Neural cell (in vitro differentiated cells): ENCODE results near the gene SF3B3. TPM values are rescaled to one million over a fixed set of nuclear protein-coding genes. Genes with fewer than 3 reads are reported as not detected.

ENCODE experiments used
- H2AFZ ChIP-seq: fragments of 200-600, 300-800 bp; sonication (generic), shearing (Covaris generic); 2 replicates; pipeline ENCODE4 v1.6.0; 2014; ENCODE audit warnings: low read depth, mild to moderate bottlenecking, antibody characterized with exemption, low read length, moderate library complexity
- H3F3A ChIP-seq: fragments of 200-600 bp; shearing (Covaris generic); 2 replicates; pipeline ENCODE4 v1.6.1; 2016; ENCODE audit warnings: mild to moderate bottlenecking, moderate library complexity, mixed read lengths, antibody characterized with exemption, low read length; ENCODE audit not compliant: insufficient read depth, poor library complexity, severe bottlenecking
- H3K27ac ChIP-seq: fragments of 200-600, 300-800 bp; sonication (generic), shearing (Covaris generic); 2 replicates; pipeline ENCODE4 v1.5.1; 2014; ENCODE audit warnings: mild to moderate bottlenecking, low read length, moderate library complexity
- H3K27me3 ChIP-seq: fragments of 300-800, 200-600 bp; sonication (generic), shearing (Covaris generic); 2 replicates; pipeline ENCODE4 v1.6.0; 2014; ENCODE audit warnings: mild to moderate bottlenecking, low read depth, low read length, moderate library complexity; ENCODE audit not compliant: insufficient read depth
- H3K36me3 ChIP-seq: fragments of 300-800, 200-600 bp; sonication (generic), shearing (Covaris generic); 2 replicates; pipeline ENCODE4 v1.5.1; 2014; ENCODE audit warnings: mild to moderate bottlenecking, antibody characterized with exemption, low read length, moderate library complexity; ENCODE audit not compliant: insufficient read depth
- H3K4me2 ChIP-seq: fragments of 300-800, 200-600 bp; sonication (generic), shearing (Covaris generic); 2 replicates; pipeline ENCODE4 v1.6.0; 2014; ENCODE audit warnings: mild to moderate bottlenecking, low read length
- H3K4me3 ChIP-seq: fragments of 300-800, 200-600 bp; sonication (generic), shearing (Covaris generic); 2 replicates; pipeline ENCODE4 v1.5.1; 2014; ENCODE audit warnings: mild to moderate bottlenecking, low read length, moderate library complexity
- H3K79me2 ChIP-seq: fragments of 200-600 bp; shearing (Covaris generic); replicated peaks from 2 replicates; pipeline ENCODE4 v1.6.0; 2014; ENCODE audit warnings: mild to moderate bottlenecking, low read length, moderate library complexity; ENCODE audit not compliant: insufficient read depth
- H3K9ac ChIP-seq: fragments of 300-800, 200-600 bp; sonication (generic), shearing (Covaris generic); 2 replicates; pipeline ENCODE4 v1.6.1; 2016; ENCODE audit warnings: mild to moderate bottlenecking, low read length, mixed read lengths
- H3K9me2 ChIP-seq: fragments of 200-600 bp; shearing (Covaris generic); 2 replicates; pipeline ENCODE4 v1.6.1; 2016; ENCODE audit warnings: mild to moderate bottlenecking, low read length, mixed read lengths; ENCODE audit not compliant: insufficient read depth
- H3K9me3 ChIP-seq: fragments of 200-600, 300-800 bp; sonication (generic), shearing (Covaris generic); 2 replicates; pipeline ENCODE4 v1.6.1; 2016; ENCODE audit warnings: mild to moderate bottlenecking, mixed run types, low read length, moderate library complexity, mixed read lengths
- H4K20me1 ChIP-seq: fragments of 200-600 bp; shearing (Covaris generic); 2 replicates; pipeline ENCODE4 v1.6.1; 2016; ENCODE audit warnings: mild to moderate bottlenecking, mixed run types; ENCODE audit not compliant: insufficient read depth
- EP300 ChIP-seq: fragments of 450-650 bp; conservative IDR thresholded peaks from 2 replicates; pipeline ENCODE4 v1.6.1; 2014; ENCODE audit warnings: antibody characterized with exemption, mild to moderate bottlenecking, moderate library complexity; ENCODE audit not compliant: poor library complexity, severe bottlenecking
- EZH2 ChIP-seq: fragments of 200-600, 300-800 bp; shearing (Covaris generic), sonication (generic); IDR thresholded peaks from 2 replicates; pipeline ENCODE4 v1.6.1; 2014; ENCODE audit warnings: antibody characterized with exemption, low read length, borderline replicate concordance, mild to moderate bottlenecking; ENCODE audit not compliant: insufficient read depth, poor library complexity, severe bottlenecking
- MXI1 ChIP-seq: fragments of 450-650 bp; conservative IDR thresholded peaks from 2 replicates; pipeline ENCODE4 v1.6.1; 2014; ENCODE audit warnings: antibody characterized with exemption, mild to moderate bottlenecking; ENCODE audit not compliant: poor library complexity, severe bottlenecking
- POLR2AphosphoS5 ChIP-seq: IDR thresholded peaks from 2 replicates; pipeline ENCODE4 v1.6.1; 2012
- RAD21 ChIP-seq: fragments of 450-650 bp; conservative IDR thresholded peaks from 2 replicates; pipeline ENCODE4 v1.6.1; 2014; ENCODE audit warnings: antibody characterized with exemption, mild to moderate bottlenecking, moderate library complexity
- SMC3 ChIP-seq: fragments of 450-650 bp; conservative IDR thresholded peaks from 2 replicates; pipeline ENCODE4 v1.6.1; 2014; ENCODE audit warnings: antibody characterized with exemption, mild to moderate bottlenecking, moderate library complexity; ENCODE audit not compliant: poor library complexity
- TAF1 ChIP-seq: IDR thresholded peaks from 2 replicates; pipeline ENCODE4 v1.6.1; 2012; ENCODE audit warnings: low read depth
- polyA plus RNA-seq: library from polyadenylated mRNA; depleted of rRNA; stranded (reverse); fragments of >200 nt; gene quantifications from 2 replicates; pipeline ENCODE4 v1.2.3, GENCODE V29; 2014
- TF ChIP-seq, protein P1 (sequence below): fragments of 450-650 bp; IDR thresholded peaks from 2 replicates; pipeline ENCODE4 v1.5.1; 2014; ENCODE audit warnings: antibody characterized with exemption, mild to moderate bottlenecking, moderate library complexity; ENCODE audit not compliant: poor library complexity, severe bottlenecking
- TF ChIP-seq, protein P2 (sequence below): IDR thresholded peaks from 2 replicates; pipeline ENCODE4 v1.6.1; 2012; ENCODE audit warnings: borderline replicate concordance

Gene SF3B3
- polyA plus RNA-seq, 1 donor from 2014 or later: 90.0 TPM

DNA sequence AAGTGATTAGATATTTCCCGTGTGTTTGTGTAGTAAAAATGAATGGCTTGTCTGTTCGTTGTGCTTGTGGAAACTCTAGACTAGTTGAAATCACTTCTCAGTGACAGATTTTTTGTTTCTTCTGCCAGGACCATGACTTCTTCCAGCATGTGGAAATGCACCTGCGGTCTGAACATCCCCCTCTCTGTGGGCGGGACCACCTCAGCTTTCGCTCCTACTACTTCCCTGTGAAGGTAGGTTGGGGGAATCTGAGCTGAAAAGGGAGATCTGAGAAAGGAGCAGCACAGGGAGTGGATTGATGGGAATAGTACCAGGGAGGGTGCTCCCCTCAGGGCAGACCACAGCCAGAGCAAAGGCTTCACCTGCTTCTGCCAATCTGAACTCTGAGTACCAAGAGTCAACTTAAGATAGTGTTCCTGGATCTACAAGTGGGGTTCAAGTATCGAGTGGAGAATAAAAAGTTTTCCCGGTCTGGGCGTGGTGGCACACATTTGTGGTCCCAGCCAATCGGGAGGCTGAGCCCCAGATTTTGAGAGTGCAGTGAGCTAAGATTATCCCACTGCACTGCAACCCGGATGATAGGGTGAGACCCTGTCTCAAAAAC is 47.5 kb downstream of the SF3B3 start:
- Histone ChIP-seq H3K4me2 (no peak overlapping the region), H3K4me3 (no peak overlapping the region), H3K9me3 (no peaks in the 10 kb centered on the region), H3K79me2 (no peaks in the 10 kb centered on the region), H4K20me1 (no peaks in the 10 kb centered on the region), H3K9ac (no peak overlapping the region), H3F3A (no peaks in the 10 kb centered on the region), H2AFZ (no peak overlapping the region), H3K36me3 (no peaks in the 10 kb centered on the region), H3K27ac (no peak overlapping the region), H3K9me2 (no peaks in the 10 kb centered on the region), H3K27me3 (no peaks in the 10 kb centered on the region)
- TF ChIP-seq RAD21: no peak
- TF ChIP-seq POLR2AphosphoS5: no peak
- TF ChIP-seq TAF1: no peak
- TF ChIP-seq EZH2: no peak
- no peak for TF ChIP-seq MXI1
- TF ChIP-seq, protein P1, sequence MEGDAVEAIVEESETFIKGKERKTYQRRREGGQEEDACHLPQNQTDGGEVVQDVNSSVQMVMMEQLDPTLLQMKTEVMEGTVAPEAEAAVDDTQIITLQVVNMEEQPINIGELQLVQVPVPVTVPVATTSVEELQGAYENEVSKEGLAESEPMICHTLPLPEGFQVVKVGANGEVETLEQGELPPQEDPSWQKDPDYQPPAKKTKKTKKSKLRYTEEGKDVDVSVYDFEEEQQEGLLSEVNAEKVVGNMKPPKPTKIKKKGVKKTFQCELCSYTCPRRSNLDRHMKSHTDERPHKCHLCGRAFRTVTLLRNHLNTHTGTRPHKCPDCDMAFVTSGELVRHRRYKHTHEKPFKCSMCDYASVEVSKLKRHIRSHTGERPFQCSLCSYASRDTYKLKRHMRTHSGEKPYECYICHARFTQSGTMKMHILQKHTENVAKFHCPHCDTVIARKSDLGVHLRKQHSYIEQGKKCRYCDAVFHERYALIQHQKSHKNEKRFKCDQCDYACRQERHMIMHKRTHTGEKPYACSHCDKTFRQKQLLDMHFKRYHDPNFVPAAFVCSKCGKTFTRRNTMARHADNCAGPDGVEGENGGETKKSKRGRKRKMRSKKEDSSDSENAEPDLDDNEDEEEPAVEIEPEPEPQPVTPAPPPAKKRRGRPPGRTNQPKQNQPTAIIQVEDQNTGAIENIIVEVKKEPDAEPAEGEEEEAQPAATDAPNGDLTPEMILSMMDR: no peak
- no peak for TF ChIP-seq EP300
- TF ChIP-seq, protein P2, sequence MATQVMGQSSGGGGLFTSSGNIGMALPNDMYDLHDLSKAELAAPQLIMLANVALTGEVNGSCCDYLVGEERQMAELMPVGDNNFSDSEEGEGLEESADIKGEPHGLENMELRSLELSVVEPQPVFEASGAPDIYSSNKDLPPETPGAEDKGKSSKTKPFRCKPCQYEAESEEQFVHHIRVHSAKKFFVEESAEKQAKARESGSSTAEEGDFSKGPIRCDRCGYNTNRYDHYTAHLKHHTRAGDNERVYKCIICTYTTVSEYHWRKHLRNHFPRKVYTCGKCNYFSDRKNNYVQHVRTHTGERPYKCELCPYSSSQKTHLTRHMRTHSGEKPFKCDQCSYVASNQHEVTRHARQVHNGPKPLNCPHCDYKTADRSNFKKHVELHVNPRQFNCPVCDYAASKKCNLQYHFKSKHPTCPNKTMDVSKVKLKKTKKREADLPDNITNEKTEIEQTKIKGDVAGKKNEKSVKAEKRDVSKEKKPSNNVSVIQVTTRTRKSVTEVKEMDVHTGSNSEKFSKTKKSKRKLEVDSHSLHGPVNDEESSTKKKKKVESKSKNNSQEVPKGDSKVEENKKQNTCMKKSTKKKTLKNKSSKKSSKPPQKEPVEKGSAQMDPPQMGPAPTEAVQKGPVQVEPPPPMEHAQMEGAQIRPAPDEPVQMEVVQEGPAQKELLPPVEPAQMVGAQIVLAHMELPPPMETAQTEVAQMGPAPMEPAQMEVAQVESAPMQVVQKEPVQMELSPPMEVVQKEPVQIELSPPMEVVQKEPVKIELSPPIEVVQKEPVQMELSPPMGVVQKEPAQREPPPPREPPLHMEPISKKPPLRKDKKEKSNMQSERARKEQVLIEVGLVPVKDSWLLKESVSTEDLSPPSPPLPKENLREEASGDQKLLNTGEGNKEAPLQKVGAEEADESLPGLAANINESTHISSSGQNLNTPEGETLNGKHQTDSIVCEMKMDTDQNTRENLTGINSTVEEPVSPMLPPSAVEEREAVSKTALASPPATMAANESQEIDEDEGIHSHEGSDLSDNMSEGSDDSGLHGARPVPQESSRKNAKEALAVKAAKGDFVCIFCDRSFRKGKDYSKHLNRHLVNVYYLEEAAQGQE: no peak
- TF ChIP-seq SMC3: no peak

DNA sequence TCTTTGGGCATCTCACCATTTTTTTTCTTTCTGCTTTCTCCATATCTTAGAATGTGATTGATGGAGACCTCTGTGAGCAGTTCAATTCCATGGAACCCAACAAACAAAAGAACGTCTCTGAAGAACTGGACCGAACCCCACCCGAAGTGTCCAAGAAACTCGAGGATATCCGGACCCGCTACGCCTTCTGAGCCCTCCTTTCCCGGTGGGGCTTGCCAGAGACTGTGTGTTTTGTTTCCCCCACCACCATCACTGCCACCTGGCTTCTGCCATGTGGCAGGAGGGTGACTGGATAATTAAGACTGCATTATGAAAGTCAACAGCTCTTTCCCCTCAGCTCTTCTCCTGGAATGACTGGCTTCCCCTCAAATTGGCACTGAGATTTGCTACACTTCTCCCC is 48.0 kb downstream of the SF3B3 start:
- no peak overlapping the region for H3K9ac ChIP-seq
- no peak overlapping the region for H3K4me2 ChIP-seq
- no peaks in the 10 kb centered on the region for H3K36me3 ChIP-seq
- no peaks in the 10 kb centered on the region for H3F3A ChIP-seq
- no peak for TF ChIP-seq EP300
- TF ChIP-seq POLR2AphosphoS5: no peak
- TF ChIP-seq RAD21: no peak
- TF ChIP-seq EZH2: no peak
- TF ChIP-seq SMC3: no peak
- TF ChIP-seq, protein P1: no peak
- TF ChIP-seq MXI1: no peak
- TF ChIP-seq, protein P2: no peak
- TF ChIP-seq TAF1: no peak
- H3K27ac ChIP-seq: no peak overlapping the region
- H3K9me3 ChIP-seq: no peaks in the 10 kb centered on the region
- no peaks in the 10 kb centered on the region for H3K9me2 ChIP-seq
- no peak overlapping the region for H2AFZ ChIP-seq
- H3K79me2 ChIP-seq: no peaks in the 10 kb centered on the region
- H3K4me3 ChIP-seq: no peak overlapping the region
- H4K20me1 ChIP-seq: no peaks in the 10 kb centered on the region
- H3K27me3 ChIP-seq: no peaks in the 10 kb centered on the region
